SH-SY5Y (cell line): ENCODE measurements around the gene LCMT1.

Experiments
- GATA2 ChIP-seq: IDR thresholded peaks from 2 replicates; pipeline ENCODE4 v1.6.1; 2011; ENCODE audit warnings: mild to moderate bottlenecking, low read depth, low read length
- GATA3 ChIP-seq: IDR thresholded peaks from 2 replicates; pipeline ENCODE4 v1.6.1; 2011; ENCODE audit warnings: low read depth, mild to moderate bottlenecking, low read length, moderate library complexity

GRCh38 chr16:25192096-25192495, 80.6 kb downstream of the LCMT1 start:
- TF ChIP-seq GATA3 (no peak), GATA2 (no peak)
